ENCODE results near the gene AGBL4. TPM values are rescaled to one million over a fixed set of nuclear protein-coding genes. Genes with fewer than 3 reads are reported as not detected.
"Not testable (repeated sequence)": the region's sequence is repeated elsewhere in the genome, so short reads cannot be mapped to it uniquely, and the experiment has no call there.

Gene AGBL4
- total RNA-seq, 1 experiment from 2014 or later = 0.10 TPM

GRCh38 chr1:49841767-49842166 lies 182.0 kb downstream of the AGBL4 start:
- H3K9me3 ChIP-seq (replicated peaks) = no peaks in the 10 kb centered on the region
- no peaks in the 10 kb centered on the region for H3K27me3 ChIP-seq
- no peak overlapping the region for H3K4me3 ChIP-seq
- no peak overlapping the region for H3K27ac ChIP-seq
- DNase-seq = no peak
- no peaks in the 10 kb centered on the region for H3K4me1 ChIP-seq
- no peaks in the 10 kb centered on the region for H3K36me3 ChIP-seq

DNA sequence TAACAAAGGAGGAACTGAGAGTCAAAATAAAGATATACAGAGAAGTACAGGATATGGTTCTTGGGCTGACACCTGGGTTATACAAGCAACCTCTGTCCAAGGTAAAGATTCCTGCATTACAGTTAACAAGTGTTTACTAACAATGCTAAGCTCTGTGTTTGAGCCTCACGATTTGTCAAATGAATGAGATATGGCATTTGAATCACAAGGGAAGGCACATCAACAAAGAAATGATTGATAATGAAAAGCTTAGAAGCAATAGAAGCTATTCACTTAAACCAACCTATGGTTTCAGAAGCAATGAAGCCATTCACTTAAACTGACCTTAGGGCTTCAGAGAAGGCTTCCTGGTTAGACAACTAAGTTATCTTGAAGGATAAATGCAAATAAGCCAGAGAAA lies 199.5 kb downstream of the AGBL4 start:
- H3K27me3 ChIP-seq = no peaks in the 10 kb centered on the region
- H3K4me1 ChIP-seq = no peaks in the 10 kb centered on the region
- no peak for DNase-seq

GRCh38 chr1:49817681-49818080 lies 206.1 kb downstream of the AGBL4 start:
- H3K4me1 ChIP-seq = no peaks in the 10 kb centered on the region
- no peak for DNase-seq
- H3K27ac ChIP-seq = no peak overlapping the region
- H3K27me3 ChIP-seq = no peaks in the 10 kb centered on the region
- H3K36me3 ChIP-seq = no peaks in the 10 kb centered on the region
- no peaks in the 10 kb centered on the region for H3K9me3 ChIP-seq (replicated peaks)
- no peak overlapping the region for H3K4me3 ChIP-seq

More for the DNA sequence above, 199.5 kb downstream of the AGBL4 start:
- no peaks in the 10 kb centered on the region for H3K36me3 ChIP-seq
- no peaks in the 10 kb centered on the region for H3K9me3 ChIP-seq (replicated peaks)
- no peak overlapping the region for H3K27ac ChIP-seq
- no peak overlapping the region for H3K4me3 ChIP-seq

- not testable (repeated sequence) for H3K27me3 ChIP-seq; H3K4me3 ChIP-seq; H3K4me1 ChIP-seq; DNase-seq; H3K9me3 ChIP-seq (replicated peaks); H3K36me3 ChIP-seq; H3K27ac ChIP-seq
Measured at GRCh38 chr1:49787013-49787412, 236.7 kb downstream of the AGBL4 start.

- Histone ChIP-seq H3K9me3 (replicated peaks) (no peaks in the 10 kb centered on the region), H3K27me3 (no peaks in the 10 kb centered on the region; the same call in 1 of the 2 replicates), H3K4me3 (no peak overlapping the region), H3K4me1 (no peaks in the 10 kb centered on the region), H3K36me3 (no peaks in the 10 kb centered on the region), H3K27ac (no peak overlapping the region)
- DNase-seq = peak in 1 of 2 experiments; percentile 19
Measured at GRCh38 chr1:49765034-49765433, 258.7 kb downstream of the AGBL4 start.

GRCh38 chr1:49738118-49738517 lies 285.6 kb downstream of the AGBL4 start:
- not testable (repeated sequence) for H3K9me3 ChIP-seq (replicated peaks); DNase-seq; H3K4me1 ChIP-seq; H3K27ac ChIP-seq; H3K27me3 ChIP-seq; H3K36me3 ChIP-seq; H3K4me3 ChIP-seq

- Histone ChIP-seq H3K27me3 (no peaks in the 10 kb centered on the region; the same call in 1 of the 2 replicates), H3K27ac (no peak overlapping the region), H3K9me3 (replicated peaks) (no peaks in the 10 kb centered on the region), H3K36me3 (no peaks in the 10 kb centered on the region), H3K4me1 (no peaks in the 10 kb centered on the region), H3K4me3 (no peak overlapping the region)
- no peak for DNase-seq
Measured at GRCh38 chr1:49728377-49728776, 295.4 kb downstream of the AGBL4 start.

DNA sequence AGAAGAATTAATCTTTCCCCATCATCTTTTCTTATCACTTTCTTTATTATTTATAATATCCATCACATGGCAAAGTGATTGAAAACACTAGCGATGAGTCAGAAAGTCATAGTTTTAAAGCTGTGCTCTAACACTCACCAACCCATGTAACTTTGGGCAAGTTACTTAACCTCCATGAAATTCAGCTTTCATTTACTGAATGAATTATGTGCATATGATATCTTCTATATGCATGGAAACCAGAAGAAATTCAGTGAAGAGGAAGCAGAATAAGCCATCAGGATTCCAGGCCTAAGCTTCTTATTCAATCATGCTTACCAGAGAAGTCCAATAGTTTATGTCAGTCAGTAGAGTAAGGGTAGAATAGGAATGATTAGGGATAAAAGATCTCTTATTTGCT lies 300.1 kb downstream of the AGBL4 start:
- H3K4me1 ChIP-seq = no peaks in the 10 kb centered on the region
- no peak for DNase-seq

GRCh38 chr1:49694251-49694827 lies 329.4 kb downstream of the AGBL4 start:
- no peak for DNase-seq
- H3K9me3 ChIP-seq (replicated peaks) = no peaks in the 10 kb centered on the region
- no peak overlapping the region for H3K4me3 ChIP-seq
- no peaks in the 10 kb centered on the region for H3K36me3 ChIP-seq
- no peak overlapping the region for H3K27ac ChIP-seq
- 0 out of 2 replicates have a peak, but pooled peaks cover 2% of the 10 kb centered on the region for H3K27me3 ChIP-seq
- no peaks in the 10 kb centered on the region for H3K4me1 ChIP-seq

More for the DNA sequence above, 300.1 kb downstream of the AGBL4 start:
- no peak overlapping the region for H3K4me3 ChIP-seq
- no peaks in the 10 kb centered on the region for H3K27me3 ChIP-seq
- no peaks in the 10 kb centered on the region for H3K36me3 ChIP-seq
- no peaks in the 10 kb centered on the region for H3K9me3 ChIP-seq (replicated peaks)
- H3K27ac ChIP-seq = no peak overlapping the region

DNA sequence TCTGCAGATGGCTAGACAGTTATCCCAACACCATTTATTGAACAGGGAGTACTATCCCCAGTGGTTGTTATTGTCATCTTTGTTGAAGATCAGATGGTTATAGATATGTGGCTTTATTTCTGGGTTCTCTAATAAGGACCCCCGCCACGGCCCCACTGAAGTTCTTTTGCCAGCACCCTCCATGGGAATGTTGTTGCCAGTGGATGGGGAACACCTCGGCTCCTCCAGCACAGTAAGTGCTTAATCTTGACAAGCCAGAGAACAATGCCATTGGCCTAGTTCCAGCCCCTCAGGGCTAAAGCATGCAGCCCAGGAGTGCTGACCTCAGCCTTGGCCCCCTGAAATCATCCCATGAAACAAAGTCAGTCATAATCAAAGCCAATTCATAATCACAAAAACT lies 337.6 kb downstream of the AGBL4 start:
- H3K27ac ChIP-seq = no peak overlapping the region
- peak; percentile 4 to 28 for DNase-seq
- no peak overlapping the region for H3K4me3 ChIP-seq
- H3K4me1 ChIP-seq = no peaks in the 10 kb centered on the region
- no peaks in the 10 kb centered on the region for H3K27me3 ChIP-seq
- H3K9me3 ChIP-seq (replicated peaks) = no peaks in the 10 kb centered on the region
- no peaks in the 10 kb centered on the region for H3K36me3 ChIP-seq

GRCh38 chr1:49677706-49678105 lies 346.0 kb downstream of the AGBL4 start:
- Histone ChIP-seq H3K36me3 (no peaks in the 10 kb centered on the region), H3K4me3 (no peak overlapping the region), H3K27me3 (no peaks in the 10 kb centered on the region), H3K27ac (no peak overlapping the region), H3K4me1 (no peaks in the 10 kb centered on the region), H3K9me3 (replicated peaks) (no peaks in the 10 kb centered on the region)
- no peak for DNase-seq

- no peak for DNase-seq
- H3K36me3 ChIP-seq = no peaks in the 10 kb centered on the region
- H3K27ac ChIP-seq = no peak overlapping the region
Measured at GRCh38 chr1:49651136-49651535, 372.6 kb downstream of the AGBL4 start.

DNA sequence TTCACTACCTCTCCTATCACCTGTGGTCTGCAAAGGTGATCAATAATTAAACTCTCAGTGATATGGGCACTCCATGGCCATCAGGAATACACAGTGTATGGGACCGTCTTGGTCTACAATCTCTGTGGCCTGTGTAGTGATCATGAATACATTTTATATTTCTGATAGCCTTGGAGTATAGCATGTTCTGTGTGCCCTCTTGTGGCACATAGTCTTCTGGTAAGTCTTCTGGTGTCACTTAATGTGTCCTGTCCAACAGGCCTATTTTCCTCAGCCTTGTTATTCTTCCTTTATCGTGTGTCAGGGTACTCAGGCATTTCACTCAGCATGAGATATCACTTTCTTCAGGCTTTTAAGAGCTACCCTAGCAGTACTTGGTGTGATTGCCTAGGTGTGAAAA lies 393.6 kb downstream of the AGBL4 start:
- Histone ChIP-seq H3K9me3 (replicated peaks) (no peaks in the 10 kb centered on the region), H3K4me3 (no peak overlapping the region), H3K36me3 (no peaks in the 10 kb centered on the region), H3K4me1 (no peaks in the 10 kb centered on the region), H3K27me3 (no peaks in the 10 kb centered on the region), H3K27ac (no peak overlapping the region)
- peak in 1 of 2 experiments; percentile 3 for DNase-seq

More at GRCh38 chr1:49651136-49651535, 372.6 kb downstream of the AGBL4 start:
- no peaks in the 10 kb centered on the region for H3K4me1 ChIP-seq
- H3K4me3 ChIP-seq = no peak overlapping the region
- H3K27me3 ChIP-seq = no peaks in the 10 kb centered on the region
- 0 out of 2 replicates have a peak, but pooled peaks cover 2% of the 10 kb centered on the region for H3K9me3 ChIP-seq (replicated peaks)

DNA sequence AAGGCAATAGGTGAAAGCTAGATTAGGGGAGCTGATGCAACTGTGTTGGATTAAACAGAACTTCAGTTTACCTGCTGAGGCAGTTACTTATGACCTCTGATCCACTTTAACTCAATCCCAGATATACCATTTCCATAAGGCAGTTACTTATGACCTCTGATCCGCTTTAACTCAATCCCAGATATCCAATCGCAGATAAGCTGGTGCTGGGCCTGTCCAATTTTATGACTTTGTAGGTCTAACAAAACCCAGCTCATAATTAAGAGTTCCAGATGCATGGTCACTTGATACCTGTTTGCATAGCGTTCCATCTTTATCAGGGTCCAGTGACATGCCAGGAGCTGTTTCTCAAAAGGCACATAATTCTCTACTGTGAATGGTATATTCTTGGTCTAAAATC lies 396.0 kb downstream of the AGBL4 start:
- H3K36me3 ChIP-seq = no peaks in the 10 kb centered on the region
- H3K27me3 ChIP-seq = no peaks in the 10 kb centered on the region
- DNase-seq = no peak
- H3K9me3 ChIP-seq (replicated peaks) = no peaks in the 10 kb centered on the region
- no peaks in the 10 kb centered on the region for H3K4me1 ChIP-seq
- no peak overlapping the region for H3K4me3 ChIP-seq
- H3K27ac ChIP-seq = no peak overlapping the region

- Histone ChIP-seq H3K27ac (no peak overlapping the region), H3K4me1 (no peaks in the 10 kb centered on the region), H3K4me3 (no peak overlapping the region), H3K9me3 (replicated peaks) (no peaks in the 10 kb centered on the region), H3K27me3 (no peaks in the 10 kb centered on the region), H3K36me3 (no peaks in the 10 kb centered on the region)
- DNase-seq = no peak
Measured at GRCh38 chr1:49626472-49626871, 397.3 kb downstream of the AGBL4 start.

DNA sequence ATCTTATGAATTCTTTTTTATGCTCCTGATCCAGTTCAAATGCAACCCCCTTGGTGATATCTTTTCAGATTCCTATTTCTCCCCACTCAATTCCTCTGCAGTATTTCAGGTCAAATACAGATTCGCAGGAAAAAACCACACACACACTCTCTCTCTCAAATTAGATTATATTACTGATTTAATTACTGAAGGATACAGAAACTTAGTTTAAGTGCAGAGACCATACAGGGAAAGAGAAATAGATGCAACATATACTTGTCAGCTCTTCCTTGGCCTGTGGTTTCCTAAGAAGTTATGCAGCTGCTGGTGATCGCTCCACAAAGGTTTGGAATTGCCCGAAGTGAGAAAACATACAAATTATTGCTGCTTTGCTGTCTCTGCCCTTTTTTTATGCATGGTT lies 400.9 kb downstream of the AGBL4 start:
- DNase-seq = no peak
- Histone ChIP-seq H3K27me3 (no peaks in the 10 kb centered on the region), H3K4me3 (no peak overlapping the region), H3K36me3 (no peaks in the 10 kb centered on the region), H3K9me3 (replicated peaks) (no peaks in the 10 kb centered on the region), H3K27ac (no peak overlapping the region), H3K4me1 (no peaks in the 10 kb centered on the region)

Data from SJCRH30 (cell line).